HG02759 (cell line): ENCODE results near the gene SDC1.
"Not testable (repeated sequence)": the region's sequence is repeated elsewhere in the genome, so short reads cannot be mapped to it uniquely, and the experiment has no call there.

Experiments
- ATAC-seq: cut with Tn5 transposase; IDR thresholded peaks from one replicate; pipeline ENCODE4 v1.9.1; 2021; ENCODE audit warnings: mild to moderate bottlenecking, moderate library complexity; ENCODE audit not compliant: unreplicated experiment

SDC1 gene, protein sequence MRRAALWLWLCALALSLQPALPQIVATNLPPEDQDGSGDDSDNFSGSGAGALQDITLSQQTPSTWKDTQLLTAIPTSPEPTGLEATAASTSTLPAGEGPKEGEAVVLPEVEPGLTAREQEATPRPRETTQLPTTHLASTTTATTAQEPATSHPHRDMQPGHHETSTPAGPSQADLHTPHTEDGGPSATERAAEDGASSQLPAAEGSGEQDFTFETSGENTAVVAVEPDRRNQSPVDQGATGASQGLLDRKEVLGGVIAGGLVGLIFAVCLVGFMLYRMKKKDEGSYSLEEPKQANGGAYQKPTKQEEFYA

DNA sequence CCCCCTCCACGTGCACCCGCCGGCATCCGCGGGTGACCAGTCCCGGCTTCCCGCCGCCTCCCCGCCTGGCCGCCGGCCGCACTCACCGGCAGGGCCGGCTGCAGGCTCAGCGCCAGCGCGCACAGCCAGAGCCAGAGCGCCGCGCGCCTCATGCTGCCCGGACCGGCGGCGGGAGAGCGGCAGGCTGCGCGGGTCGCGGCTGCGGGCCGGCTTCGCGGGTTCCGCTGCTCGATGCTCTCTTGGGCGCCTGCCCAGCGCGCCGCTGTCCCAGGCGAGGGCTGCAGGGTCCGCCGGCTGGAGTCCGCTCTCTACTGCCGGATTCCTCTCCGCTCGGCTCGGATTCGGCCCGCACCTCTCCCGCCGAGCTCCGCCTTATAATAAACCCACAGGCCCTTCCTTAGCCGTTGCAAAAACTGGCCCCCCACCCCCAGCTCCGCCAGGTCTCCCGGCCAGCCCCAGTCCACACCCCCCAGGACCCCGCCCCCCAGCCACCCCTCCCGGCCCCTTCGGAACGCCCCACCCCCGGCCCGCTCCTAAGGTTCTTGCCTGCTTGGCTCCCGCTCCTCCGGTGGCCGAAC is at the start of gene SDC1:
TSS of gene SDC1 (minus strand) at position 415 of the 578 bp plus-strand sequence. CDS start at position 152, 263 bp downstream.
- ATAC-seq = peak; percentile 29

DNA sequence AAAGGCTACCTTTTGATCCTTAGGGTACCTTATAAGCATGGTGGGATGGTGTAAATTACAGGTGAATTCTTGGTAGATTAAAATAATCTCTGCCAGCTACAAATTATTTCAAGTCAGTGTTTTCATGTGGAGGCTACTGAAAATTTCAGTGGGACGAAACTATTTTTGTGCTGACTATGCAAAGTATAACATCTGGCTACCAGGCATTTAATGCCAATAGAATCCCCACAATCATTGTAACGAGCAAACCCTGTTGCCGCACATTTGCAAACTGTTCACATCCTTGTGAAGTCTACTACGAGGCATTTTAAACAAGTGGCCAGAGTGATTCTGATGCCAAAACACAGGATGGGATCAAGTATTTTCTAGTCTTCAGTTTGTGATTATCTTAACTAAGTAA is 48.1 kb upstream of the SDC1 start:
- no peak for ATAC-seq

DNA sequence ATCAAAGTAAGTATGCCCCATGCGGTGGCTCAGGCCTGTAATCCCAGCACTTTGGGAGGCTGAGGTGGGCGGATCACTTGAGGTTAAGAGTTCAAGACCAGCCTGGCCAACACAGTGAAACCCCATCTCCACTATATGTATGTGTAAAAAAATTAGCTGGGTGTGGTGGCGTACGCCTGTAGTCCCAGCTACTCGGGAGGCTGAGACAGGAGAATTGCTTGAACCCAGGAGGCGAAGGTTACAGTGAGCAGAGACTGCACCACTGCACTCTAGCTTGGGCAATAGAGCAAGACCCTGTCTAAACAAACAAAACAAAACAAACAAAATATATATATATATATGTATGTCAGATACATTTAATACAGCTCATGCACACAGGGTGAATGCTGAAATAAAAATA is 43.4 kb upstream of the SDC1 start:
- not testable (repeated sequence) for ATAC-seq

DNA sequence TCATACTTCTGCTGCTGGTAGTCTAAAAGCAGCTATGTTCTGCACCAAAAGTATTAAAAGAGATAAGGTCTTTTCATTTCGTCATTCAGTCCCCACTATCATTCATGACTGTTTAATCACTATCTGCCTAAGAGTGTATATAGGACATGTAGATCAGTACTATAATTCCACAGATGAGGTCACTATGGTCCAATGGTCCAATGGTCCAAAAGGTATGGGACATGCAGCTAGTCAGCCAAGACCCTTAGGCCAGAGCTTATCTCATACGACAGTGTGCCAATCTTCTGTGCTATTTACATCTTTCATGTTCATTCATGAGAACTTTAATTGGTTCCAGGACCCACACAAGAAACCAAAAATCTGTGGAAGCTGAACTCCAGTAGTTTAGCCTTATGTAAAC is 42.6 kb upstream of the SDC1 start:
- ATAC-seq = no peak

DNA sequence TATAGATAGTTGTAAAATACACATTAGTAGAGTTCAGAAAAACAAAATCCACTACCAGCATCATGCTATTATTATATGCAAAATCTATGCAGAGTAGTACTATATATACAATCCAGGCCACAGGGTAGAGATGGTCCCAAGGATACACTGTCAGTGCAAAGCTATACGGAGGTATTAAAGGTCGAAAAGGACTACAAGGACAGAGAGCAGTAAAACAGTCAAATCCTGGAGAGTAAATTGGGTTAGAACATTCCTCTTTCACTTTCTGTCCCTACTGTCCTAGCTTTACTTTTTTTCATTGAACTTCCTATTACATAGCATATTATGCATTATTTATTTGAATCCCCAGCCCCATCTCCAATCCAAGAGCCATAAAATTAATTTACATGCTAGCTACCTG is 39.7 kb upstream of the SDC1 start:
- no peak for ATAC-seq

DNA sequence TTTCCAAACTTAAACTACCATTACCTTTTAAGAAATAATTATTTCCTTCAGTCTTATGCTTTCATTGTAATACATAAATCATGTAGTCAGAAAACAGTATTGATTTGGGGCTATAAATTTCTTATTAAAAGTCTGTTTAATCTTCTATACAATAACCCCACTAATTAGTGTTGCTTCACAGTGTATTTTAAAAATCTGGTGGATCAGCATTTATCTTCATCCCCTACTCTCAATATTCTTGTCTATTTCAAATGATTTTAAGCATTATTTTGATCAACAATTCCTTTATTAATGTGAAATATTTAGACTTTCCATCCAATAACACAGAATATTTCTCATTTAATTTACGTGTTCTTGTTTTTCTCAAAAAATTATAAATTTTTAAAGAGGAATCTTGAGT is 32.5 kb upstream of the SDC1 start:
- ATAC-seq = no peak

DNA sequence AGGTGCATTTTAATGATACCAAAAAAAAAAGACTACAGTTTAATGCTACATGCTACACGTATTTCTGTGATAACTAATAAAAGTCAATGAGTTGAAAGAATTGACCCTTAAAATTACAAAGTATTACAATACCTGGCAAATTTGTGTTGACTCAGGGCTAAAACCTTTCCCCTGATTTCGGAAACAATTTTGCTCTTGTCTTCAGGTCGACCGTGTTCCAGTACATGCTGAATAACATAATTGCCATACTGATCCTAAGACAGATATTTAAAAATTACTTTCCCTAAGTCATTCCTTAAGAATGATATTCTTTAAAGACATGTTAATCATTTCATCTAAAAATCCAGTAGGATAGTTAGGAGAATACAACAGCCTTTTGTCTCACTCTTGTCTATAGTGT is 29.8 kb upstream of the SDC1 start:
- no peak for ATAC-seq

DNA sequence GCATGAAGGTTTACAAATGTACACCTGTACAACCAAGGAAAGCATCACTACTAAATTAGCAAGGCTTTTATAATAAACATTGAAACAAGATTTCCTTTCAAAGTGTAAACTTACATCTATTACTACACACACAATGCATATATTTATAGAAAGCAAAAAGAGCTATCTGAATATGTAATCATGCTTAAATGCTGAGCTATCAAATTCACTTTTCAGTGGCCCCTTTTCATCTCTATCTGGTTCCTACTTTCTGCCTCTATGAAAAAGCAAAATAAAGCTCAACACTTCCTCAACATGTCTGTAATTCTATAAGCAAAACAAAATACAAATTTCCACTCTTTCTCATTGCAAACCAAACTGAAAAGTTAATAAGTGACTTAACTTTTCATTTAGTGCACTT is 25.5 kb upstream of the SDC1 start:
- ATAC-seq = no peak

DNA sequence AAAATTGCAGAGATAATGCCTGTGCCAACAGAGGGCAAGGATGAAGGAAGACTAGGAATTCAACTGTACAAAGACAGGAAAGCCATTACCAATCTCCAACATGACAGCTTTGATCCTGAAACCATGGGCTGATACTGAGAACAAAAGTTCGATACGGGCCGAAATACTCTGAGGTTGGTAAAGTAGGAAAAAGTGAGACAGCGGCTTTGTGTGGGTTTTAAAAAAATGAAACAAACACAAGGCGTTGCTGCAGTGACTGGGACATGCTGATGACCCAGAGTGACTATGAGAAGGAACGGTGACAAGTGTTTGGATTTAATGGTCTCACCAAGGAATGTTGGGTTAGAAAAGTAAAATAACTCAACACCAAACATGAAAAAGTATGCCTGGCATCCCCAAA is 24.2 kb upstream of the SDC1 start:
- no peak for ATAC-seq

DNA sequence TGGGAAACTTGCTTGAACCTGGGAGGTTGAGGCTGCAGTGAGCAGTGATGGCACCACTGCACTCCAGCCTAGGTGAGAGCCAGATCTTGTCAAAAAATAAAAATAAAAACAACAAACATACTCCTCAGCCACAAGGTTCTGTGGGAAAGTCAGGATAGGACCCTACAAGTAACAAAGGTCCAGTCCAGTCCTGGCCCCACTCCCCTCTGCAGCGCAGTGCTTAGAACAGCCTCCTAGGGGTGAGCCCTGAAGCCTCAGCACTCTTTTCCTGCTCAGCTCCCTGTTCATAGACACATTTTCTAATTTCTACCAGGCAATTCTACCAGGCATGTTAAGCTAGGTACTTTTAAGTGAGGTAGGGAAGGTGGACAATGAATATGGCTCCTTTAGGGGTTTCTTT is 22.2 kb upstream of the SDC1 start:
- no peak for ATAC-seq

DNA sequence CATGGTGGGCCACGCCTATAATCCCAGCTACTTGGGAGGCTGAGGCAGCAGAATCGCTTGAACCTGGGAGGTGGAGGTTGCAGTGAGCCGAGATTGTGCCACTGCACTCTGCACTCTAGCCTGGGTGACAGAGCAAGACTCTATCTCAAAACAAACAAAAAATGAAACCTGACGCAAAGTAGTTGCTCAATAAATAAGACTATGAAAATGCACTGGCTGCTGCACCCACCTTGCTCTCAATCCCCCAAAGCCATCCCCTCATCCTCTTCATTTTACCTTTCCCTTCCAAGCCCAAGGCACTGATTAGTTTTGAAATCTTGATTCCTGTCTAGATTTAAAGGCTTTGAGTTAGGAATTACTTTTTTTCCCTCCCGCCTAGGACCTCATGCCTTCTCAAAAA is 18.7 kb upstream of the SDC1 start:
- ATAC-seq = not testable (repeated sequence)

DNA sequence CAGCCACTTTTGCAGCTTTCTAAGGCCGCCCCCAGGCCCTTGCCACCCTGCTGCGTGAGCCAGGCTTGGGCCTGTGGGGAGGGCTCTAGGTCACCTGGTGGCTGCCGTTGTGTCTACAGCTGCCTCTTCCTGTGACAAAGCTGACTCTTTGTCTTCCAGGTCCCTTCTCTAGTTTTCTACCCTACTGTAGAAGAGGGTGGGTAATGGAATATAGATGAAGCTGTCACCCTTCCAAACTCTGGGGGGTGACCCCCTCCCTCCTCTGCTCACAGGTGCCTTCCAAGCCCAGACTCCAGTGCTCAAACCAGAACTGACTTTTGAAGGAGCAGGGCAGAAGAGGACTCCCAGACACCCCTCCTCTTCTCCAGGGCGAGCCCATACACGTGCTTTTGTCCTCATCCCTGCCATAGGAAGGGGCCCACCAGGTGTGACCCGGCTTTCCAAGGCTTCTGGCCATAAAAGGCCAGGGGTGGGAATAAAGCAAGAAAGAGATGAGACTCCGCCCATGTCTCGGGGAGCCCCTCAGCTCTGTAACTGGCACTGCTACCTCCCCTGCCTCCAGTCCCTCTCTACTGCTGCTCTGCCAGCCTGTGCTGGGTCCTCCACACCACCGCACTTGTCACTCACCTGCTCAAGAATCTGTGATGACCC is 17.9 kb upstream of the SDC1 start:
- no peak for ATAC-seq

DNA sequence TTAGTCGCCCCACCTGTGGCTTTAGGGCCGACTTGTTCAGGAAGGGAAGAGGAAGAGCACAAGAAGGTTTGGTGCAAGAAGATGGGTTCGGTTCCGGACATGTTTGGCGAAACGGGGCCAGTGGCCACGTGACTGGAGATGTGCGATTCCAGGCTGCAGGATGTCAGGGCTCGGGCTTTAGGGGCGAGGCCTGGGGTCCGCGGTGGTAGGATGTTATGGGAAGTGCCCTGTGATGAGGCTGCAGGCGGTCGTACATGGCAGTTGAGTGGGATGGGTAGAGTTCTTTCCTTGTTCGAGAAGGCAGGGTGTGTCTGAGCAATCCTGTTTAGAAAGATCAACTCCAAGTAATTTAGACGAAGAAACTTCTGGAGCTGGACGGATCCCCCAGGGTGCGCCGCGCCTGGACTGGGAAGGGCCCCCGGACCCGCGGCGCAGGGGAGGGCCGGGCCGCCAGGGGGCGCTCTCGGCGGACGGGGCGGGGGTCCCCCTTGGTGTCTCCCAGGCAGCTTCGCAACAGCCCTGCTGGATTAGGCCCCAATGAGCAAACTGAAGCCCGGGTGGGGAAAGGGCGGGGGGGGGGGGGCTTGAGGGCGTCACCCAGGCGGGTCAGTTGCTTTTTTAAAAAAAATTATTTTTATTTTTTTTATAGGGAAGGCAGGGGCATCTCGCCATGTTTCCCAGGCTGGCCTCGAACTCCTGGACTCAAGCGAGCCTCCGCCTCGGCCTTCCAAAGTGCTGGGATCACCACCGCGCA is 17.2 kb upstream of the SDC1 start:
- peak; percentile 61 for ATAC-seq

DNA sequence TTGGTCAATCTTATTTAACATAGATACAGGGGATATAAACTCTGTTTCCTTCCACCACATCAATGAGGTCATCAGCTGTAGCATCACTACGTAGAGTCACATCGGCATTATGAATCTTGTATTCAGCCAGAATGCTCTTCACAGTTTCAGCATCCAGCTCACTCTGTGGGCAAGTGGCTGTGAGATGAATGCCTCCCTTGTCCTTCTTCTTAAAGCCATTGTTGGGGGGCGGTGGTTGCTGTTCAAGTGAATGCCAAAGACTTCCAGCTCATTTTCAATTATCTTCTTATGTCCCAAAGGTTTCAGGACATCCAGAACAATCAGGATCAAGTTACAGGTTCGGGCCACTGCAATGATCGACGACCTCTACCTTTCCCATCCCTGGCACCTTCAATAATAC is 15.4 kb upstream of the SDC1 start:
- not testable (repeated sequence) for ATAC-seq

DNA sequence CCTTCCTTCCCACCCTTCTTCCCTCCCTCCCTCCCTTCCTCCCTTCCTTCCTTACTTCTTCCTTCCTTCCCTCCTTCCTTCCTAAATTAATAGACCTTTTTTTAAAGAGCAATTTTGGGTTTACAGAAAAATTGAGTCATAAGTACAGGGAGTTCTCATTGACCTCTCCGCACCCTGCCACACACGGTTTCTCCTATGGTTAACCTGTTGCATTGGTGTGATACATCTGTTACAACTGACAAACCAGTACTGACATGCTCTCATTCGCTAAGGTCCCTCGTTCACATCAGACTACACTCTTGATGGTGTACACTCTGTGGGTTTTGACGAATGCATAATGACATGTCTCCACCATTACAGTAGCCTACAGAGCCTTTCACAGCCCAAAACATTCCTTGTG is 11.6 kb upstream of the SDC1 start:
- no peak for ATAC-seq

DNA sequence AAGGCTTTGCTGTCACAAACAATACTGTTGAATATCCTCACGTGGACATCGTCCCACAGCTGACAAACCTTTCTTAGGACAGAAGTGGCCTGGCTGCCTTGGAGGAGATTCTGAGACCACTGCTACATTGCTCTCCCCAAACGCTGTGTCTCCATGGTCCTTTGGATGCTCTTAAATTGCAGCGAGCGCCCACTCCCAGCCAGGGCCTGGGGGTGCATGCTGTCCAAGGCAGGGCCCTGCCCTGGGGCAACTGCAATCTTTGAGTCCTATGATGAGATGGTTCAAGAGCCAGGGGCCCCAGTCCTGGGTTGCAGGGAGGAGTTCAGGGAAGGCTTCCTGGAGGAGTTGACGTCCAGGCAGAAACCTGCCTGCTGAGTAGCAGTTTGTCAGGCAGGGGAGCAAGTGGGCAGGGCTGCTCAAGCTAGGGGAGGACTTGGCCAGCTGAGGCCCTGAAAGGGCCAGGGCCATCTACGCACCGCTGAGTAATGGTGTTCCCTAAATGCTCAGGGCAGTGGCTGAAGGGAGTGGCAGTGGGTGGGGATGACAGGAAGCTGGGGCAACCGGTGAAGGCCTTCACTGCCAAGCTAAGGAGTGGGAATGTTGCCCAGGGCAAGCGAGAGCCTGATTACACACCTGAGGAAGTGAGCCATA is 10.8 kb upstream of the SDC1 start:
- no peak for ATAC-seq

DNA sequence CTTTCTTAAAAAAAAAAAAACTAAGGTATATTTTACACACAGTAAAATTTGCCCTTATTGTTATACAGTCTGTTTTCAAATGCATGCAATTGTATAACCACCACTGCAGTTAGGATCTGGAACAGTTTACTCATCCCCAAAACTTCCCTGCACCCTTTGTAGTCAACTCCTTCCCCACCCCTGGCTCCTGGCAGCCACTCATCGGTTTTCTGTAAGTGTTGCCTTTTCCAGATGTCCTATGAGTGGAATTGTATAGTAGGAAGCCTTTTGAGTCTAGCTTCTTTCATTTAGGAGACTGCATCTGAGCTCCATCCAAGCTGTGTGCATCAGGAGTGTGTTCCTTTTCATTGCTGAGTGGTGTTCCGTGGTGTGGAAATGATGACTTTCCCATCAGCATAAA is 9.7 kb upstream of the SDC1 start:
- not testable (repeated sequence) for ATAC-seq

DNA sequence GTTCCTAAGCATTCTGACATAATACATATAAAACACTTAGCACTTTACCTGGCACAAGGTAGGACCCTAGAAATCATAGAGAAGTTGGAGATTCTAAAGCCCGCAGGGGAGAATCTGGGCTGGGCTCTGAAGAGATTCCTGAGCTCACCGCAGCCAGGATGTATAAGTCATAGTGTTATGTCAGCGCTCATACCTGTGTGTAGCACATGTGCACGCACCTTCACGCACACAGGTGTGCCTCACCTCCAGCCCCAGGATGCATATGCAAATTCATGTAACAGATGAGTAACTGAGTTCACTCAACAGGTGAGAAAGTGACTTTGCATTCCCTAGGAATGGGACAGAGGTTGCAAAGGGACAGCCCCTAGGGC is 7.9 kb upstream of the SDC1 start:
- no peak for ATAC-seq

DNA sequence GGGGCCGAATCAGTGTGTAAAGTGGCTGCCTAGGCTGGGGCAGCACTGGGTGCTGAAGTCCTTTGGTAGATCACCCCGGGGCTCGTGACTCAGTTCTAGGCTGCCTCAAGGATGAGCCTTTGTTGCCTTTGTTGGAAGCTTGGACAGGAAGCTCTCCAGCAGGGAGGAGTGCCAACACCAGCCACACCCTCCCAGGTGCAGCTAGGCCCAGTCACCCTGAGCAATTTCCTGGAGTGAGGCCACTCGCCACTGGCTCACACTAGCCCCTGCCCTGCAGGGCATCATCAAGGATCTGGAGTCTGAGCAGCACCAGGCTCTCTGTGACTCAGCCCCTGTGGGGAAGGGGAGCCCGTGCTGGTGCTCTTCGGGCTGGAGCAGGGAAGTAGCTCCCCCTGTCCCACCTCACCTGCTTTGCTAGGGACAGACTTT is 6.7 kb upstream of the SDC1 start:
- ATAC-seq = no peak

DNA sequence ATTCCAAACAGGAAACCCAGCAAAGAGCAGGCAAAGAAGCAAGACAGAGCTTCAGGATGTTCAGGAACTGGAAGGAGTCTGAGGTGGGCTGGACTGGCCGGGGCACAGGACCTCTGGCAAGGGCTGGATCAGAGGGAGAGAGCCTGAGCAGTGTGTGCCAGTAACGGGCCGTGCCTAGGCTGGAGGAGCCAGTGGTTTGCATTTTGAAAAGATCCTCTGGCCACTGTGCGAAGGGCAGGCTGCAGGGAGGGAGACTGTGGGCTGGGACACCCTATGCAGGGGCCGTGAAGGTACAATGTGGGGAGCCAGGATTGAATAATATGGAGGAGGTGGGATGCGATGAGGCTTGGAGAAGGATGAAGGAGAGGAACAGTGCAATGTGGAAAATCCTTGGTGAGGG is 6.2 kb upstream of the SDC1 start:
- no peak for ATAC-seq

DNA sequence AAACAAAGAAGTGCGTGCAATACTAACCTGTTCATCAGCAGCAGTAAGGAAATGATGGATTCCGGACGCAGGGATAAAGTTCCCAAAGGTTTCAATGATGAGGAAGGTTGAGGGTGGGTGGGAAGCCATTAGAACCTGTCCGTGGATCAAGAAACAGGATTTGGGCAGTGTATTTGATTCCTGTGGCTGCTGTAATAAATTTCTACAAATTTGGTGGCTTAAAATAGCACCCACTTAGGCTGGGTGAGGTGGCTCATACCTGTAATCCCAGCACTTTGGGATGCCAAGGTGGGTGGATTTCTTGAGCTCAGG is 5.1 kb upstream of the SDC1 start:
- no peak for ATAC-seq
